ENCODE measurements around the gene SLX9.

- TF ChIP-seq, protein P1, sequence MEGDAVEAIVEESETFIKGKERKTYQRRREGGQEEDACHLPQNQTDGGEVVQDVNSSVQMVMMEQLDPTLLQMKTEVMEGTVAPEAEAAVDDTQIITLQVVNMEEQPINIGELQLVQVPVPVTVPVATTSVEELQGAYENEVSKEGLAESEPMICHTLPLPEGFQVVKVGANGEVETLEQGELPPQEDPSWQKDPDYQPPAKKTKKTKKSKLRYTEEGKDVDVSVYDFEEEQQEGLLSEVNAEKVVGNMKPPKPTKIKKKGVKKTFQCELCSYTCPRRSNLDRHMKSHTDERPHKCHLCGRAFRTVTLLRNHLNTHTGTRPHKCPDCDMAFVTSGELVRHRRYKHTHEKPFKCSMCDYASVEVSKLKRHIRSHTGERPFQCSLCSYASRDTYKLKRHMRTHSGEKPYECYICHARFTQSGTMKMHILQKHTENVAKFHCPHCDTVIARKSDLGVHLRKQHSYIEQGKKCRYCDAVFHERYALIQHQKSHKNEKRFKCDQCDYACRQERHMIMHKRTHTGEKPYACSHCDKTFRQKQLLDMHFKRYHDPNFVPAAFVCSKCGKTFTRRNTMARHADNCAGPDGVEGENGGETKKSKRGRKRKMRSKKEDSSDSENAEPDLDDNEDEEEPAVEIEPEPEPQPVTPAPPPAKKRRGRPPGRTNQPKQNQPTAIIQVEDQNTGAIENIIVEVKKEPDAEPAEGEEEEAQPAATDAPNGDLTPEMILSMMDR (conservative IDR thresholded peaks at IDR 0.05; ENCODE audit: low read length): no peak
- no peak for TF ChIP-seq EZH2phosphoT487 (IDR thresholded peaks at IDR 0.05; ENCODE audit: borderline replicate concordance, low read depth, low read length)
These were observed 45.0 kb upstream of the SLX9 start for GRCh38 chr21:44894687-44895302.
